Amniotic stem cell (primary cell): ENCODE data around the gene KRT40.
"Not testable (repeated sequence)": the region's sequence is repeated elsewhere in the genome, so short reads cannot be mapped to it uniquely, and the experiment has no call there.

ENCODE experiments used
- DNase-seq: peaks from one replicate; lab custom pipeline; 2025; lab: John Stamatoyannopoulos, UW

KRT40 gene

DNA sequence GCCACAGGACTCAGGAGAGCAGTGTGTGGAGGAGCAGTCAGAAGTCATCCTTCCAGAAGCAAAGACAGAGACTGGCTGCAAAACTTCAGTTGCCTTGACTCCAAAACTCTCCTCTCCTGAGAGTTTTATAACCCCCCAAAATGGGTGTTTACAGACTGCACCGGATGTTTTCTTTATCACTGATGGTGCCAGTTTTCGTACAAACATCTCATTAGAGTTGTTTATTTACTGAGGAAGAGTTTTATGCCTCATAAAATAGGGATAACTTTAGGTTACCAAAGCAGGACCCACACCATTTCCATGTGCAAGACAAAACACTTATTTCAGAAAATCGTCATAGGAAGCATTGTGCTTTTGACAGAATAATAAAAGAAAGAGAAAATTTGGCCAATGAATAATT is at the start of gene KRT40:
TSS of gene KRT40 (minus strand) at position 101 of the 400 bp plus-strand sequence. CDS start at position 48, 53 bp downstream.
- no peak for DNase-seq

DNA sequence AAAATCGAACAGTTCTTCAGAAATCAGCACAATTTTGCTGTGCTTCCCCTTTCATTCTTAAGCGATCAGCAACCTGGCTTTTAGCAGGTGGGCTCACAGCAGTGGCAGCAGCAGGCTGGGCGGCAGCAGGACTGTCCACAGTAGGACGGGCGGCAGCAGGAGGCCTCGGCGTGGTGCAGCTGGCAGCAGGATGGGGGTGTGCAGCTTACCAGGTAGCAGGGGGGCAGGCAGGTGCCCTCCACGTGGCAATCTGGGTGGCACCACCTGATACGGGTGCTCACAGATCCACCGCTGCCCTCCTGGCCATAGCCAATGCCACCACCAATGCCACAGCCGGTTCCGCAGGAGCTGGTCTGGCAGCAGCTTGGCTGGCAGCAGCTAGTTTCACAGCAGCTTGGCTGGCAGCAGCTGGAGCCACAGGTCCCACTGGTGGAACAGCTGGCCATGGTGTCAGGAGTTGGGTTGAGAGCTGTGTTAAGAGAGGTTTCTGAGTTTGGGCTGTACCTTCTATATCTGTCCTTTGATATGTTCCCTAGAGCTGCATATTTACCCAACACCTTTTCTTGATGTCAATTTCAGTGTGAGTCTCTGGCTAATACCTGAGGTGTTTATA is 45.6 kb upstream of the KRT40 start, which contains the start of gene KRTAP1-4:
TSS of gene KRTAP1-4 (minus strand) at position 563 of the 613 bp plus-strand sequence. CDS start at position 446, 117 bp downstream.
- DNase-seq, result no peak

DNA sequence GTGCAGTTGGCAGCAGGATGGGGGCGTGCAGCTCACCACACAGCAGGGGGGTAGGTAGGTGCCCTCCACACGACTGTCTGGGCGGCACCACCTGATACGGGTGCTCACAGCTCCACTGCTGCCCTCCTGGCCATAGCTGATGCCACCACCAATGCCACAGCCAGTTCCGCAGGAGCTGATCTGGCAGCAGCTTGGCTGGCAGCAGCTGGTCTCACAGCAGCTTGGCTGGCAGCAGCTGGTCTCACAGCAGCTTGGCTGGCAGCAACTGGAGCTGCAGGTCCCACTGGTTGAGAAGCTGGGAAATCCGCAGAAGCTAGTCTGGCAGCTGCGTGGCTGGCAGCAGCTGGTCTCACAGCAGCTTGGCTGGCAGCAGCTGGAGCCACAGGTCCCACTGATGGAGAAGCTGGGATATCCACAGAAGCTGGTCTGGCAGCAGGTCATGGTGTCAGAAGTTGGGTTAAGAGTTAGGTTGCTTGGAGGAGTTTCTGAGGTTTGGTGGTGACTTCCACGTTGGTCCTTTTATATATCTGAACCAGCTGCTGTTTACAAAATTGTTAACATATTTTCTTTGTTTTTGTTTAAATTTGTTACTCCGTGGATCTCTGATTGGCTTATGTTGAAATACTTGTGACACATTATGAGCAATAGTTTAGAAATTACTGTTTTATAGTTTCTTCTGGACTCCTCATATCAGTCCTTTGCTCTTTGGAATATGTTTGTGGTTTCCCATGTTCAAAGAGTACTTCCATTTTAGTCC is 42.8 kb upstream of the KRT40 start, which contains the start of gene KRTAP1-5:
TSS of gene KRTAP1-5 (minus strand) at position 494 of the 757 bp plus-strand sequence. CDS start at position 441, 53 bp downstream.
- no peak for DNase-seq

DNA sequence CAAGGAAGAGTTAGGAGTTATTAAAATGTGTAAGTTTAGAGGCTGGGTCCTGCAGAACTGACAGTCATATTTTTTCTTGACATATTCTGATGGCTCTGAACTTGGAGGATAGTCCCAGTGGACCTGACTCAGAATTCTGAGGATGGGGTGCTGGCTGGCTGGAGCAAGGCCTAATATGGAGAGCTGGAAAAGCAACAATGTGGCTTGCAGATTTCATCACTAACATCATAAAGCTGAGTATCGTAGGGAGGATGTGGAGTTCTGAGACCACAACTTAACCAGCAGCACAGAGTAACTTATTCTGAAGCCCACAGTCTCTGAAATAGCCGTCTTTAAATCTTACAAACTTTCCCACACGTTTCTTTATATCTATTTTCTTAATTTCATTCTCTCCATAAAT is 40.6 kb upstream of the KRT40 start:
- no peak for DNase-seq

DNA sequence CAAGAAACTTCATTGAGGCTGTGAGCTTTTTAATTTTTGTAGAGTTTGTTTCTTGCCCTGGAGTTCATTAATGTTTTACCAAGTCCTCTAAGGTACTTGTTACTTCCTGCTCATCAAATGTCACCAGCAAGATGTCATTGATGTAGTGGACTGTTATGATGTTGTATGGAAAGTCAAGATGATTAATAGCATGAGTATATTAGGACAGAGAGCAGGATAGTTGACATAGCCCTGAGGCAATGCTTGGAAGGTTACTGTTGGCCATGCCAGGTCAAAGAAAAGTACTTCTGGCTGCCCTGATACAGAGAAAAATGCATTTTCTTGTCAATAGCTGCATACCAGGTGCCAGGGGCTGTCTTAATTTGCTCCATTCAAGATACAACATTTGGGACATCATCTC is 36.2 kb upstream of the KRT40 start:
- DNase-seq, result no peak

DNA sequence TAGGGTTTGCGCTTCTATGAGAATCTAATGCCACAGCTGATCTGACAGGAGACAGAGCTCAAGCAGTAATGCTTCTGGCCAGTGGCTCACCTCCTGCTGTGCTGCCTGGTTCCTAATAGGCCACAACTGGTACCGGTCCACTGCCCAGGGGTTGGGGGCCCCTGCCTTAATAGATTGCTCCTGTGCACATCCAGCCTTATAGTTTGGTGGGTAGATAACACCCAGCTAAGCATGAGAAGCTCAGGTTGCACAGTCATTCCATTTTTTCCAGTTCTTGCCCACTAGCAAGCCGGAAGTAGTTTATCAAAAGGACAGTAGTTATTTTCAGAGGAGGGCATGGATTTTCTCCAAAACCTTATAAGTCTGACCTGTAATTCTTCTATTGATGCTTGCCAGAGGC is 35.3 kb upstream of the KRT40 start:
- no peak for DNase-seq

DNA sequence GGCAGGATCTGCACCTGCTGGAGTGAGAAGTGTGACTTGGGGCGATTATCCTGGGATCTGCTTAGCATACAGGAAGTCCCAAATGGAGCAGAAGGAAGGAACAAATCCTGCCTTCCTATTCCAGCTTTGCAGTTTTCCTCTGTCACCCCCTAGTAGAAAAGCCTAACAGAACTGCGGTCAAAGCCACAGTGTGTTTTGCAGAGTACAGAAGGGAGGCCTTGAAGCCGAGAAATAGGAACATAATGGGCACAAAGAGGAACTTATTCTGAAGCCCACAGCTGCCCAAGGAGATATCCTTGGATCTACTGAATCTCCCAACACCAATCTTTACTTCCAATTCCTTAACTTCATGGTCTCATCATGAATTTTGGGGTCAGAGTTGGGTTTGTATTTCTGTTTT is 34.4 kb upstream of the KRT40 start:
- no peak for DNase-seq

DNA sequence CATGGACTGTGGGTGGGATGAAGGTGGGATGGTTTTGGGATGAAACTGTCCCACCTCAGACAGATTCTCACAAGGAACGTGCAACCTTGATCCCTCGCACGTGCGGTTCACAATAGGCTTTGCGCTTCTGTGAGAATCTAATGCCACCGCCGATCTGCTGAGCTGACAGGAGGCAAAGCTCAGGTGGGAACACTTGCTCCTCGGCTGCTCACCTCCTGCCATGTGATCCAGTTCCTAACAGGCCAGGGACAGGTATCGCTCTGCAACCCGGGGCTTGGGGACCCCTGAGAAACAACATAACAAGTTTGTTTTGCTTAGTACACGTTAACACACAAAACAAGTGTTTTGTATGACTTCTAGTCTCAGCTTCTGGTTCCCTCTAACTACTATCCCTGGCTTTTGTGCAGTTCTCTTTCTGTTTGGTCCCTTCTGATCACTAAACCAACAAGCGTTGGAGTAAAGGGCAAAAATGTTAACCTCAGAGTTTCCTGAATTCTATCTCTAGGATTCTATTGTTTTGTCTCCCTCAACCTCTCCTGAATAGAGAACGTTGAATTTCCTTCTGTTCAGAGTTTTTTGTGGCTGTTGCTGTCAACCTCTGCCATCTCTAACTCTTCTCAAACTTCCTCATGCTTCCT is 32.6 kb upstream of the KRT40 start:
- no peak for DNase-seq

DNA sequence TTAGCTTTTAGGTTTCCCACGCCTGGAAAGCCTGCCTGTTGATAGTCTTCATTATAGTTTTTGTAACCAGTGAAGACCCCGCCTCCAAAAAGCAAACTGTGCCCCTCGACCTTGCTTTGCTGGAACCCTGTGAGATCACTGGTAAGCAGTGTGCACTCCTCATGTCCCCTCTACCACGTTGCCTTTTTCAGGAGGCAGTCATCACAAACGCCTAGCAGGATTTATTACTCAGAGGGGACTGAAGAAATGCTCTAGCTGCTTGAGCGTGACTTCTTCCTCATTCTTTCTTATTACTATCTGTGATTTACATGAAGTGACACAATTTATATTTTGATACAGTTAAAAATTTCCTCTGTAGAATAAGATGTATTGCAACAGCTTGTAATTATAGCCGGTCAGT is 31.3 kb upstream of the KRT40 start:
- no peak for DNase-seq

DNA sequence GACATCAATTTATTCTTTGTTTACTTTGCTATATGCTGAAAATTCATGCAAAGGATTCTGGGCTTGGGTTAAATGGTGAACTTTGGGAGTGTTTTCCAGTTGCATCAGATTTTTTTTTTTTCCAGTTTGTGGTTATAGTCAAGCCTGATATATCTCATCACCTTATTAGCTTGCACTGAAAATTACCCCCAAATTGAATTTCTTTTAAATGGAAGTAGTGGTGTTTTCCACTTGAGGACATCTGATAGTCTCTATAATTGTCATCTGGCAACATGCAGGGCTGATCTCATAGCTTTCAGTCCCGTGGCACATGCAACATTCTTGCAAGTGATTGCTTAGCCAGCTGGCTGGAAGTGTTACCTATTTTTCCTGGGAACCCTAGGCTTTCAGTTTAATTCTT is 29.5 kb upstream of the KRT40 start:
- DNase-seq, result no peak

DNA sequence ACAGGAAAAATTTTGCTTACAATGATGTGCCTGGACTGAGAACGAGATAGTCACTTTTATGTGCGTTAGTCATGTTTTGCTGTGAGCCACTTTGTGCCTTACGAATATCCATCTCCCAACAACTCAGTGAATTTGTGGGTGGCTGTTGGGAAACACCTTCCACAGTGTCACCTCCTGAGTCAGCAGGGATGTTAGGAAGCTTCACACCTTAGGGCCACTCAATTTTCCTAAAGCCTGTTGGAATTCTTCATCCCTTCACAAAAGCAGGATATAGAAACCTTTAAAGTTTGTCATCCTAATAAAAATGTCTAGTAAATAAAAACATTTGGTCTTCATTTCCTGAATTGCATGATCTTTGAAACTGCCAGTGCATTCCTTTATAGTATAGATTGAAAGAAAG is 29.1 kb upstream of the KRT40 start:
- no peak for DNase-seq

DNA sequence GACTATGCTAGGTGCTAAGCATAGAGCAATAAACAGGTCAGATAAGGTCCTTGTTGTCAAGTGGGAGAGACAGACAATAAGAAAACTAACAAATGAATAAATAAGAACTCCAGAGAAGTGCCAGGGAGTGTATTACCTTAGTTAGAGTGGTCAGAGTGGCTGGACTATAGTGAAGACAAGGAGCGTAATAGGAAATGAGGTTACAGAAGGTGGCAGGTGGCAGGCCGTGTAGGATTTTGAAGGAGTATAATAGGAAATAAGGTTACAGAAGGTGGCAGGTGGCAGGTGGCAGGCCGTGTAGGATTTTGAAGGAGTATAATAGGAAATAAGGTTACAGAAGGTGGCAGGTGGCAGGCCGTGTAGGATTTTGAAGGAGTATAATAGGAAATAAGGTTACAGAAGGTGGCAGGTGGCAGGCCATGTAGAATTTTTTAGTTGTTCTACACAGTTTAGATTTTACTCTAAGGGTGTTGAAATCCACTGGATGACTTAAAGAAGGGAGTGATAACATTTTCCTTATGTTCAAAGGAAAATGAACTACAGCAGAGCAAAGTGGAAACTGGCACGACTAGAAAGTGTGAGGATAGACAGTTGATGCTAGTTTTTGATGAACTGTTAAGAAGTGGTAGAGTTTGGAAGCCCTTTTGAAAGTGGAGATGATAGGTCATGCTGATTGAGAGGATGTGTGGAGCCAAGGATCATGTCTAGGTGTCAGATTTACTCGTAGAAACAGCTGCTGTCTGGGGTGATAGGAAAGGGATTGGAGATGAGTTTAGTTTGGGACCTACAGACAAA is 28.4 kb upstream of the KRT40 start:
- DNase-seq, result no peak

DNA sequence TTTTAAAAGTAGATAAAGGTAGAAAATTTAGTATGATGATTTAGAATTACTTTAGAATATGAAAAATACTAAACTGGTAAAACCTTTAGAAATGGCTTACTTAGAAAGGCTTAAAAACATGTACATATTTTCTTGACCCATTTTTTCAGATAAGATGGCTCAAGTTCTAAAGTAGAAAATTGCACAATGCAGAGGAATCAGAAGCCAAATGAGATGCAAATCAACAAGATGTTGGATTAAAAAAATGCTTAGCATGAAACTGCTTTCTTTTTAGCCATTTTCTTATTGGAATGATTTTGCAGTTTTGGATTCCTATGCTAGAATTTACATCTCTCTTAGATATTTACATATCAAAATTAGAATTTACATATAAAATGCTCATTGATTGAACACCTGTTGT is 26.3 kb upstream of the KRT40 start:
- no peak for DNase-seq

DNA sequence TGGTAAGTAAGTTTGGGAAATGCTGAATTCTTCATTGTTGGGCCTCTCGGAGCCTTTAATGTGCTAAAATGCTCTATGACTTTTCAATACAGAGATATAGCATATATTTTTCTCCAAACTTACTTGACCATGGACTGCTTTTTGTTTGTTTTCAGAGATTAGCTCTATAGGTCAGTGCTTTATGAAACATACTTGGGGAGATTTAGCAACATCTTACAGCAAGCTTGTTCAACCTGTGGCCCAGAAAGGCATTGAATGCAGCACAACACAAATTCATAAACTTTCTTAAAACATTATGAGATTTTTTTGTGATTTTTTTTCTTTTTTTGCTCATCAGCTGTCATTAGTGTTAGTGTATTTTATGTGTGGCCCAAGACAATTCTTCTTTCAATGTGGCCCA is 25.8 kb upstream of the KRT40 start:
- no peak for DNase-seq

DNA sequence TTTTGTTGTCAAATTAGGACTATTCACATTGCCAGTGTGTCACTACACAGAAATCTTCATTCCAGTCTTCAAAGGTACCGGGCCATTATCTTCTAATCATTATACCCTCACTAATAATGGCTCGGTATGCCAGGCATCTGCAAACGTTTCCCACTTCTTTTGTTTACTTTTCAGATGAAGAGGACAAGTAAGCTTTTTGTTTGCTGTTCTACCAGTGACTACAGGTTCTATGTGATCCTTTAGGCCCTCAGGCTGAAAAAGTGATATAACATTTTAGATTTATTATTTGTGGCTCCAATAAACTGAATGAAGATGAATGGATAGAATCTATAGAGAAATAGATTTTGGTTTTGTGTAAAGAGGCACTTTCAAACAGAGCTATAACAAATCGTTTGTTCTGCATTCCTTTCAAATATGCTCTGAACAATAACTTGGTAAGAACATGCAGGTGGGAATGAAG is 25.2 kb upstream of the KRT40 start:
- no peak for DNase-seq

DNA sequence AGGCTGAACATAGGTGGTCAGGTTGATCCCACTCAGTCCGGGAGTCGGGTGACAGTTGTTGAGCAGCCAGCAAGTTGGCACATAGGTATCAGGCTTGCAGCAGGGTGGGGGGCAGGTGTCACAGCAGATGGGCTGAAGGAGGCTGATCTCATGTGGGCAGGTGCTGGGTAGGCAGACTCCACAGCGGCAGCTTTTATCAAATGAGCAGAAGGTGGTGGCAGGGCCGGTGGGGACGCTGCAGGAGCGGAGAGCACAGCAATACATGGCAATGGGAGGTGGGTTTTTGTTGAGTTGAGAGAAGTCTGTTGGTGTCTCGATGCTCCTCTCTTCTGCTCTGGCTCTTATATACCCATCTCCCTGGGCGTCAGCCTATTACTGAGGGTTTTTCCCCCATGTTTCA is 24.7 kb upstream of the KRT40 start, which contains the start of gene KRTAP3-1:
TSS of gene KRTAP3-1 (minus strand) at position 318 of the 400 bp plus-strand sequence. CDS start at position 264, 54 bp downstream.
- DNase-seq, result no peak

DNA sequence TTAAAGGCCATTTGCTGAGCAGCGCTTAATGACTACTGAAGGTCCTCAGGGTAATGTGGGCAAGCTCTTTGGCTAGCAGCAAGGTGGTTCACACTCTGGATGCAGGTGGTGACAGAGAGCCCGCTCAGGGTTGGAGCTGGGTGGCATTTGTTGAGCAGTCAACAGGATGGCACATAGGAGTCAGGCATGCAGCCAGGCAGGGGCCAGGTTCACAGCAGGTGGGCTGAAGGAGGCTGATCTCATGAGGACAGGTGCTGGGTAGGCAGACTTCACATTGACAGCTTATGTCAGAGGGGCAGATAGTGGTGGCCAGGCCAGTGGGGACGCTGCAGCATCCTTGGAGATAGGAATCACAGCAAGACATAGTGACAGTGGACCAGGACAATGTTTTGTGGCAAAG is 20.3 kb upstream of the KRT40 start:
- no peak for DNase-seq

DNA sequence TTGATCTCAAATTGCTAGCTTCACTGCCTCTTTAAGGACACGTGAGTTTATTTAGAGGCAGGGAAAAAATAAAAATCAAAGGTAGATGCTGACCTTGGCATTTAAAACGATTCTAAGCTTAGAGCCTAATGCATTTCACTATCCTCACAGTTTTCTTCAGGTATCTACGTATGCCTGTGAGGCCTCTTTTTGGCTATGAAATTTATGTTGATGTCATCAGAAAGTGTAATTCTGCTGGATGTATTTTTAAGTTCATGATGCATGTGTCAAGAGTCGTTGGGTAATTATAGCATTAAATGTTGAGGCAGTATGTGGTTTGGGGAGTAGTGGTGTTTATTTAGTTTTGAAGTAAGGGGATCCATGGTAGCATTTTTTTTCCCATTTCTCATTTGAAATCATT is 19.8 kb upstream of the KRT40 start:
- DNase-seq, result no peak

DNA sequence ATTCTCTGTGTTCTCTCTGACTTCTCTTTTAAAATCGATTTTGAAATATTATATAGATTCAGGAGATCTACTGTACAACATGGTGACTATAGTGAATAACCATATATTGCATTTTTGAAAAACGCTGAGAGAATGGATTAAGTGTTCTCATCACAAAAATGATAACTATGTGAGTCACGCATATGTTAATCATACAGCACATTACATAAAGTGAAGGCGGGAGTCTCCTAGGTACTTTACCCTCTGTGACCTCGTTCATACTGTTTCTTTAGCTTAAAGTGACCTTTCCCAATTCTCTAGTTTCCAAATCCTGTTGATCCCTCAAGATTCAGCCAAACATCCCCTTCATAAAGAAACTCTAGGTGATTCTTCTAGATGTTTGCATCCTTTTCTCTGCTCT is 18.7 kb upstream of the KRT40 start:
- no peak for DNase-seq

DNA sequence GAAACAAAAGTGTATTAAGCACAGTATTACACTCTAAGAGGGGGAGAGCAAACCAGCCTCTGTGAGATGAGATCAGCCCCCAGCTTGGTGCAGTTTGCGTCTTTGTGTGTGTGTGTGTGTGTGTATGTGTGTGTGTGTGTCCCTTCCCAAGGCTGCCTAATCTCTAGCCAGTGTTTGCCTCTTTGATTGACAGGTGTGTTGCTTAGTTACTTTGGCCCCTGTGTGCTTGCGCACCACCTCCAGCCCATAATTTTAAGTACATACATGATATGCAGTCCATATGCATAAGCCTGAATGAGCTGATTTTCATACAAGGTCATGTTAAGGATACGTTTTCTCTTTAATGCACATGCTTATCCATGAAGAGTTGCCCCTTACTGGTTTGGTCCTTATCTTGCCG is 17.7 kb upstream of the KRT40 start:
- no peak for DNase-seq

DNA sequence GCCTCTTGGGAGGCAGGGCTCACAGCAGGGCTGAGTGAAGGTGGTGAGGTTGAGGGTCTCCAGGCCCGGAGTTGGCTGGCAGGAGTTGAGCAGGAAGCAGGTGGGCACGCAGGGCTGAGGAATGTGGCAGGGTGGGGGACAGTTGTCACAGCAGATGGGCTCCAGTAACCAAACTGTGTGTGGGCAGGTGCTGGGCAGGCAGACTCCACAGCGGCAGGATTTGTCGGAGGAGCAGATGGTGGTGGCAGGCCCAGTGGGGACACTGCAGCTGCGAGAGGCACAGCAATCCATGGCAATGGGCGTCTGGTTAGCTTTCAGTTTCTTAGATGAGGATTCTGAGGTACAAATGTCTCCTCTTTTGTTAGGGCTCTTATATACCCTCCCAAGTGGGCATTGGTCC is 15.4 kb upstream of the KRT40 start, which contains the start of gene KRTAP3-2:
TSS of gene KRTAP3-2 (minus strand) at position 344 of the 400 bp plus-strand sequence. CDS start at position 291, 53 bp downstream.
- not testable (repeated sequence) for DNase-seq

DNA sequence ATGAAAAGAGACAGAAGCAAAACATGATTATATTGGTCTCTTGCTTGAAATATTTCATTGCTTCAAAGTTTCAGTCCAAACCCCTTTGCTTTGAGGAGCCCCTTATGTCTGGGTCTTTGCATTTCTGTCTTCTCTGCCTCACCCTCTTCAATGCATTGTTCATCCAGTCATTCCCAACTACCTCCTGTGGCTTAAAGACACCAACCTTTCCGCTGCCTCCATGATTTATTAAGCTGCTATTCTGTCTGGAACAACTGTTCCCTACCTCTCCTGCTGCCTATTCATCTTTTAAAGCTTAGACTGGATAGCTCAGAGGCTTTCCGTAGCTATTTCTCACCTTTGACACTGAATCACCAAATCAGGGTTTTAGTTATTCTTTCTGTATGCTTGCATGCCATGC is 13.2 kb upstream of the KRT40 start:
- DNase-seq, result no peak
